HEK293 (cell line): ENCODE measurements around the gene TOM1L2.

Source experiments
- CTCF ChIA-PET: fragments of 350-600 bp; formaldehyde crosslinking; extraction: SDS; loops from one replicate; lab custom pipeline; 2021; ENCODE audit warnings: antibody characterized with exemption; lab: Yijun Ruan, JAX
- POLR2A ChIA-PET: fragments of 300-600 bp; formaldehyde crosslinking; extraction: SDS; loops from one replicate; lab custom pipeline; 2020; ENCODE audit warnings: antibody characterized with exemption, inconsistent platforms; lab: Yijun Ruan, JAX
- H3K27ac ChIP-seq: fragments of 200-500 bp; sonication (Bioruptor generic); 2 replicates; pipeline ENCODE4 v1.5.1; 2014; ENCODE audit warnings: low read depth, low read length, control low read depth, inconsistent platforms; ENCODE audit errors: extremely low read depth
- H3K36me3 ChIP-seq, 2 experiments: fragments of 200-500 bp in 1 of 2; sonication (Bioruptor generic) in 1 of 2; 1 replicate in 1 of 2; 2 replicates in 1 of 2; pipeline ENCODE4 v1.5.1; 2014 to 2017; ENCODE audit warnings: inconsistent platforms in 2 of 2, low read length in 2 of 2; ENCODE audit not compliant: control insufficient read depth in 2 of 2, insufficient read depth in 1 of 2
- H3K4me1 ChIP-seq: fragments of 200-500 bp; sonication (Bioruptor generic); 2 replicates; pipeline ENCODE4 v1.5.1; 2014; ENCODE audit warnings: mild to moderate bottlenecking, low read length, inconsistent platforms; ENCODE audit not compliant: control insufficient read depth, insufficient read depth
- H3K4me3 ChIP-seq: 2 replicates; pipeline ENCODE4 v1.5.1; 2011; ENCODE audit warnings: low read depth, mild to moderate bottlenecking, control low read depth, low read length, moderate library complexity
- H3K9me3 ChIP-seq: fragments of 200-500 bp; sonication (Bioruptor generic); 2 replicates; pipeline ENCODE4 v1.5.1; 2014; ENCODE audit warnings: low read depth, low read length, inconsistent platforms; ENCODE audit not compliant: control insufficient read depth, insufficient read depth
- MEIS1 ChIP-seq: sonication (generic); formaldehyde crosslinking; IDR thresholded peaks from 2 replicates; pipeline ENCODE4 v1.8.1; 2022; ENCODE audit warnings: missing genetic modification reagents, mild to moderate bottlenecking, borderline replicate concordance
- PRDM1 ChIP-seq: fragments of 450-650 bp; formaldehyde crosslinking; IDR thresholded peaks from 2 replicates; pipeline ENCODE4; 2016; ENCODE audit warnings: missing biosample characterization, missing genetic modification characterization
- SCRT2 ChIP-seq: fragments of 450-650 bp; formaldehyde crosslinking; IDR thresholded peaks from 2 replicates; pipeline ENCODE4 v1.5.1; 2016; ENCODE audit warnings: missing biosample characterization, missing genetic modification characterization
- TCF7L2 ChIP-seq: IDR thresholded peaks from 2 replicates; pipeline ENCODE4 v1.6.1; 2011; ENCODE audit warnings: low read depth, mild to moderate bottlenecking, inconsistent platforms, low read length, moderate library complexity, borderline replicate concordance
- WT1 ChIP-seq: fragments of 450-650 bp; formaldehyde crosslinking; IDR thresholded peaks from 2 replicates; pipeline ENCODE4 v1.5.1; 2016; ENCODE audit warnings: missing biosample characterization, missing genetic modification characterization
- YY2 ChIP-seq: fragments of 450-650 bp; formaldehyde crosslinking; IDR thresholded peaks from 2 replicates; pipeline ENCODE4 v1.5.1; 2016; ENCODE audit warnings: missing biosample characterization, missing genetic modification characterization
- ZFP69B ChIP-seq: fragments of 450-650 bp; formaldehyde crosslinking; IDR thresholded peaks from 2 replicates; pipeline ENCODE4 v1.5.1; 2016; ENCODE audit warnings: missing biosample characterization, missing genetic modification characterization
- ZNF112 ChIP-seq: fragments of 450-650 bp; formaldehyde crosslinking; IDR thresholded peaks from 2 replicates; pipeline ENCODE4 v1.5.0; 2017; ENCODE audit warnings: missing biosample characterization, missing genetic modification characterization
- ZNF214 ChIP-seq: fragments of 450-650 bp; formaldehyde crosslinking; IDR thresholded peaks from 2 replicates; pipeline ENCODE4 v1.5.1; 2017; ENCODE audit warnings: missing biosample characterization, mild to moderate bottlenecking, missing genetic modification characterization, borderline replicate concordance
- ZNF302 ChIP-seq: fragments of 450-650 bp; formaldehyde crosslinking; IDR thresholded peaks from 2 replicates; pipeline ENCODE4 v1.5.1; 2016; ENCODE audit warnings: missing biosample characterization, missing genetic modification characterization, low read depth
- ZNF341 ChIP-seq: fragments of 450-650 bp; formaldehyde crosslinking; IDR thresholded peaks from 2 replicates; pipeline ENCODE4; 2016; ENCODE audit warnings: low read depth, missing biosample characterization, missing genetic modification characterization
- ZNF37A ChIP-seq: fragments of 450-650 bp; IDR thresholded peaks from 2 replicates; pipeline ENCODE4 v1.5.1; 2018; ENCODE audit warnings: missing biosample characterization, missing genetic modification characterization
- ZNF404 ChIP-seq: fragments of 450-650 bp; formaldehyde crosslinking; IDR thresholded peaks from 2 replicates; pipeline ENCODE4 v1.5.1; 2017; ENCODE audit warnings: missing biosample characterization, missing genetic modification characterization
- ZNF48 ChIP-seq: fragments of 450-650 bp; formaldehyde crosslinking; IDR thresholded peaks from 2 replicates; pipeline ENCODE4 v1.5.1; 2016; ENCODE audit warnings: missing biosample characterization, missing genetic modification characterization
- ZNF548 ChIP-seq: fragments of 450-650 bp; formaldehyde crosslinking; IDR thresholded peaks from 2 replicates; pipeline ENCODE4 v1.5.1; 2016; ENCODE audit warnings: missing biosample characterization, missing genetic modification characterization
- ZNF549 ChIP-seq: fragments of 450-650 bp; IDR thresholded peaks from 2 replicates; pipeline ENCODE4 v1.5.1; 2018; ENCODE audit warnings: missing biosample characterization, missing genetic modification characterization, mild to moderate bottlenecking, inconsistent platforms, moderate library complexity
- ZNF561 ChIP-seq: fragments of 450-650 bp; IDR thresholded peaks from 2 replicates; pipeline ENCODE4 v1.5.1; 2018; ENCODE audit warnings: missing biosample characterization, missing genetic modification characterization, borderline replicate concordance
- ZNF701 ChIP-seq: fragments of 450-650 bp; formaldehyde crosslinking; IDR thresholded peaks from 2 replicates; pipeline ENCODE4 v1.5.1; 2016; ENCODE audit warnings: missing biosample characterization, missing genetic modification characterization
- ZNF830 ChIP-seq: fragments of 450-650 bp; IDR thresholded peaks from 2 replicates; pipeline ENCODE4 v1.5.0; 2018; ENCODE audit warnings: missing biosample characterization, missing genetic modification characterization, low read depth, mild to moderate bottlenecking, moderate library complexity
- TF ChIP-seq, protein P1 (sequence below): fragments of 450-650 bp; formaldehyde crosslinking; IDR thresholded peaks from 2 replicates; pipeline ENCODE4 v1.5.1; 2016; ENCODE audit warnings: missing biosample characterization, missing genetic modification characterization
- TF ChIP-seq, protein P2 (sequence below): fragments of 450-650 bp; formaldehyde crosslinking; IDR thresholded peaks from 2 replicates; pipeline ENCODE4 v1.5.1; 2016; ENCODE audit warnings: missing biosample characterization, missing genetic modification characterization
- TF ChIP-seq, protein P3 (sequence below): fragments of 450-650 bp; formaldehyde crosslinking; IDR thresholded peaks from 2 replicates; pipeline ENCODE4 v1.5.1; 2016; ENCODE audit warnings: missing biosample characterization, missing genetic modification characterization
- TF ChIP-seq, protein P4 (sequence below): fragments of 450-650 bp; formaldehyde crosslinking; IDR thresholded peaks from 2 replicates; pipeline ENCODE4 v1.5.1; 2016; ENCODE audit warnings: missing biosample characterization, missing genetic modification characterization, borderline replicate concordance
- TF ChIP-seq, protein P5 (sequence below): fragments of 450-650 bp; formaldehyde crosslinking; IDR thresholded peaks from 2 replicates; pipeline ENCODE4 v1.5.1; 2016; ENCODE audit warnings: missing biosample characterization, missing genetic modification characterization

Gene TOM1L2

DNA sequence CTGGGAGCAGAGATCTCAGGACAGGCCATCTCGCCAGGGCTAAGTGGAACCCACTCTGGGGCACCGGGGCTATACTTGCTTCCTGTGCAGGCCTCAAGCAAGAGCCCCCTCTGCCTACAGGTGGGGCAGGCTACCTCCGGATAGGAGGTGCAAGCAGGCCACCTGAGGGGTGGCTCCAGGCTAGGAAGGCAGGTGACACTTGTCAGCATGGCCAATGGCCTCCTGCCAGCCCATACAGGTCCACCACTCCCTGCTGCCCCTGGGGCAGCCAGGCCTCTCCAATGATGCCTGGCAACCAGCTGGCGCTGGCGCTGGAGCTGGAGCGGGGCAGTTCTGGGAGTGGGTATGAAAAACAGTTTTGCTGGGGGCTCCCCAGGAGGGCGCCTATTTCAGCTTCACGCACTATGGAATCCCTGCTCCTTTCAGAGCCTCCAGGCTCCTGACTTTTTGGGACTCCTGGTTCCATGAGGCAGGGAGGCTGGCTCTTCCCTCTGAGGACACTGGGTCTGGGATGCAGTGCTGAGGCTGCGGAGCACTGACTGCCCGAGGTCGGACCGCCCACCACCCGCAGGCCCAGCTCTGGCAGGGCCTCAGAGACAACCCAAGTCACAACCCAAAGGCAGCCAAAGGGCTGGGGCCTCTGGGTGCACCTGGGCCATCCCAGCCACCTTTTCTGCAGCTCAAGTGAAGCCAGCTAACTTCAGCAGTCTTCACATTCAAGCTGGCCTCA lies 127.0 kb downstream of the TOM1L2 start (continued):
- no peak for TF ChIP-seq ZFP69B (tag by site-specific recombination)
- TF ChIP-seq ZNF701 (tag by site-specific recombination), result no peak
- no peak for TF ChIP-seq ZNF561
- TF ChIP-seq, protein P1, sequence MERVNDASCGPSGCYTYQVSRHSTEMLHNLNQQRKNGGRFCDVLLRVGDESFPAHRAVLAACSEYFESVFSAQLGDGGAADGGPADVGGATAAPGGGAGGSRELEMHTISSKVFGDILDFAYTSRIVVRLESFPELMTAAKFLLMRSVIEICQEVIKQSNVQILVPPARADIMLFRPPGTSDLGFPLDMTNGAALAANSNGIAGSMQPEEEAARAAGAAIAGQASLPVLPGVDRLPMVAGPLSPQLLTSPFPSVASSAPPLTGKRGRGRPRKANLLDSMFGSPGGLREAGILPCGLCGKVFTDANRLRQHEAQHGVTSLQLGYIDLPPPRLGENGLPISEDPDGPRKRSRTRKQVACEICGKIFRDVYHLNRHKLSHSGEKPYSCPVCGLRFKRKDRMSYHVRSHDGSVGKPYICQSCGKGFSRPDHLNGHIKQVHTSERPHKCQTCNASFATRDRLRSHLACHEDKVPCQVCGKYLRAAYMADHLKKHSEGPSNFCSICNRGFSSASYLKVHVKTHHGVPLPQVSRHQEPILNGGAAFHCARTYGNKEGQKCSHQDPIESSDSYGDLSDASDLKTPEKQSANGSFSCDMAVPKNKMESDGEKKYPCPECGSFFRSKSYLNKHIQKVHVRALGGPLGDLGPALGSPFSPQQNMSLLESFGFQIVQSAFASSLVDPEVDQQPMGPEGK (tag by site-specific recombination), result no peak
- no peak for TF ChIP-seq SCRT2 (tag by site-specific recombination)
- TF ChIP-seq ZNF548 (tag by site-specific recombination), result no peak

DNA sequence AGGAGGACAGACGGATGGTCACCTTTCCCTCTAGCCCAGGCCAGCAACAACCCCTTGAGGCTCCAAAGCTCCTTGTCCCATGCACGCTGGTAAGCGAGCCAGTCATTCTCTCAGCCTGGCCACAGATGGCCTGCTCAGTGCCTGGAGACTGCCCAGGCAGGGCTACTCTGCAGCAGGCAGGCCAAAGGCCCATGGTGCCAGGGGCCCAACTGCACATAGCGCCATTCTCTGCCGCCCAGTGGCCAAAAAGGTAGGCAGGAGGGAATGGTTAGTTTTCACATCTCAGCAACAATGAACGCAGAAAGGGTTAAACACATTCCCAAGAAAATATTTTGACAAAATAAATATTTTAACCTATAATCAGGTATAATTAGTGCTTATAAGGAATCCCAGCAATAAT lies 127.7 kb downstream of the TOM1L2 start:
- Histone ChIP-seq H3K27ac (no peak overlapping the region), H3K4me1 (peaks cover 15% of the 10 kb centered on the region), H3K36me3 (peaks cover 0 to 3% of the 10 kb centered on the region in 2 experiments; a peak in 1 of 3 replicates), H3K4me3 (no peak overlapping the region), H3K9me3 (no peaks in the 10 kb centered on the region)
- ChIA-PET CTCF (interaction anchor here (0.5 to 0.6 kb wide), 2 partner anchors 63 to 1081 kb away, joined by 3 to 4 read pairs; no protein-coding TSS in a partner anchor), POLR2A (interaction anchor here (6.2 kb wide), 1 partner anchor 9 kb away, joined by 31 read pairs; the partner anchor contains the start of gene SREBF1)
- TF ChIP-seq, protein P2, sequence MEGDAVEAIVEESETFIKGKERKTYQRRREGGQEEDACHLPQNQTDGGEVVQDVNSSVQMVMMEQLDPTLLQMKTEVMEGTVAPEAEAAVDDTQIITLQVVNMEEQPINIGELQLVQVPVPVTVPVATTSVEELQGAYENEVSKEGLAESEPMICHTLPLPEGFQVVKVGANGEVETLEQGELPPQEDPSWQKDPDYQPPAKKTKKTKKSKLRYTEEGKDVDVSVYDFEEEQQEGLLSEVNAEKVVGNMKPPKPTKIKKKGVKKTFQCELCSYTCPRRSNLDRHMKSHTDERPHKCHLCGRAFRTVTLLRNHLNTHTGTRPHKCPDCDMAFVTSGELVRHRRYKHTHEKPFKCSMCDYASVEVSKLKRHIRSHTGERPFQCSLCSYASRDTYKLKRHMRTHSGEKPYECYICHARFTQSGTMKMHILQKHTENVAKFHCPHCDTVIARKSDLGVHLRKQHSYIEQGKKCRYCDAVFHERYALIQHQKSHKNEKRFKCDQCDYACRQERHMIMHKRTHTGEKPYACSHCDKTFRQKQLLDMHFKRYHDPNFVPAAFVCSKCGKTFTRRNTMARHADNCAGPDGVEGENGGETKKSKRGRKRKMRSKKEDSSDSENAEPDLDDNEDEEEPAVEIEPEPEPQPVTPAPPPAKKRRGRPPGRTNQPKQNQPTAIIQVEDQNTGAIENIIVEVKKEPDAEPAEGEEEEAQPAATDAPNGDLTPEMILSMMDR (tag by site-specific recombination), result no peak
- no peak for TF ChIP-seq ZNF341 (tag by site-specific recombination)
- no peak for TF ChIP-seq PRDM1 (tag by site-specific recombination)
- no peak for TF ChIP-seq MEIS1 (CRISPR knock-in tag)
- TF ChIP-seq ZNF112, result no peak
- TF ChIP-seq, protein P3, sequence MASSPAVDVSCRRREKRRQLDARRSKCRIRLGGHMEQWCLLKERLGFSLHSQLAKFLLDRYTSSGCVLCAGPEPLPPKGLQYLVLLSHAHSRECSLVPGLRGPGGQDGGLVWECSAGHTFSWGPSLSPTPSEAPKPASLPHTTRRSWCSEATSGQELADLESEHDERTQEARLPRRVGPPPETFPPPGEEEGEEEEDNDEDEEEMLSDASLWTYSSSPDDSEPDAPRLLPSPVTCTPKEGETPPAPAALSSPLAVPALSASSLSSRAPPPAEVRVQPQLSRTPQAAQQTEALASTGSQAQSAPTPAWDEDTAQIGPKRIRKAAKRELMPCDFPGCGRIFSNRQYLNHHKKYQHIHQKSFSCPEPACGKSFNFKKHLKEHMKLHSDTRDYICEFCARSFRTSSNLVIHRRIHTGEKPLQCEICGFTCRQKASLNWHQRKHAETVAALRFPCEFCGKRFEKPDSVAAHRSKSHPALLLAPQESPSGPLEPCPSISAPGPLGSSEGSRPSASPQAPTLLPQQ (tag by site-specific recombination), result no peak
- no peak for TF ChIP-seq ZNF549 (tag by site-specific recombination)
- TF ChIP-seq, protein P4, sequence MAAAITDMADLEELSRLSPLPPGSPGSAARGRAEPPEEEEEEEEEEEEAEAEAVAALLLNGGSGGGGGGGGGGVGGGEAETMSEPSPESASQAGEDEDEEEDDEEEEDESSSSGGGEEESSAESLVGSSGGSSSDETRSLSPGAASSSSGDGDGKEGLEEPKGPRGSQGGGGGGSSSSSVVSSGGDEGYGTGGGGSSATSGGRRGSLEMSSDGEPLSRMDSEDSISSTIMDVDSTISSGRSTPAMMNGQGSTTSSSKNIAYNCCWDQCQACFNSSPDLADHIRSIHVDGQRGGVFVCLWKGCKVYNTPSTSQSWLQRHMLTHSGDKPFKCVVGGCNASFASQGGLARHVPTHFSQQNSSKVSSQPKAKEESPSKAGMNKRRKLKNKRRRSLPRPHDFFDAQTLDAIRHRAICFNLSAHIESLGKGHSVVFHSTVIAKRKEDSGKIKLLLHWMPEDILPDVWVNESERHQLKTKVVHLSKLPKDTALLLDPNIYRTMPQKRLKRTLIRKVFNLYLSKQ, result no peak
- TF ChIP-seq ZNF302 (tag by site-specific recombination), result no peak
- TF ChIP-seq, all 188 proteins: peak for 0

DNA sequence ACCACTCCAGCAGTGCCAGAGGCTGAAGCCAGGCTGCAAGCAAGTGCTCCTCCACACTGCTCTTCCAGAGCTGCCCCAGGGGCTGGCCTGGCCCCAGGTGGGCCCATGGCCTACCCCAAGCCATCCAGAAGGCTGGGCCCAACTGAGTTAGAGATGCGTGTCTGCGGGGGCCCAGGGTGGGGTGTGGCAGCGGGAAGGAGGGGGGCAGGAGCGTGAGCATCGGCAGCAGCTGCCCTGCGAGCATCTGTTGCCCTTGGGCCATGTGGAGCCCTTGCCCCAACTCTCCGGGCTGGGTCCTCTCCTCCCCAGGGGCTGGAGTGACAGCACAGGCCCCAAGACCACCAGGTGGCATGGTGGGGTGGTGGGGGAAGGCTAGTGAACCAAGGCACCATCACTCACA lies 128.1 kb downstream of the TOM1L2 start:
- H3K9me3 ChIP-seq, result no peaks in the 10 kb centered on the region
- POLR2A ChIA-PET, result interaction anchor here (6.2 kb wide), 1 partner anchor 8 kb away, joined by 31 read pairs; the partner anchor contains the start of gene SREBF1
- H3K4me3 ChIP-seq, result no peak overlapping the region
- peaks cover 13% of the 10 kb centered on the region for H3K4me1 ChIP-seq
- CTCF ChIA-PET, result interaction anchor here (0.5 to 0.6 kb wide), 2 partner anchors 63 to 1081 kb away, joined by 3 to 4 read pairs; no protein-coding TSS in a partner anchor
- H3K36me3 ChIP-seq, result peaks cover 0 to 3% of the 10 kb centered on the region in 2 experiments; a peak in 1 of 3 replicates
- no peak overlapping the region for H3K27ac ChIP-seq
- no peak for TF ChIP-seq ZNF214 (tag by site-specific recombination)
- TF ChIP-seq, protein P5, sequence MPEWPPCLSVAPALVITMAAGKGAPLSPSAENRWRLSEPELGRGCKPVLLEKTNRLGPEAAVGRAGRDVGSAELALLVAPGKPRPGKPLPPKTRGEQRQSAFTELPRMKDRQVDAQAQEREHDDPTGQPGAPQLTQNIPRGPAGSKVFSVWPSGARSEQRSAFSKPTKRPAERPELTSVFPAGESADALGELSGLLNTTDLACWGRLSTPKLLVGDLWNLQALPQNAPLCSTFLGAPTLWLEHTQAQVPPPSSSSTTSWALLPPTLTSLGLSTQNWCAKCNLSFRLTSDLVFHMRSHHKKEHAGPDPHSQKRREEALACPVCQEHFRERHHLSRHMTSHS (tag by site-specific recombination), result no peak
- no peak for TF ChIP-seq ZNF37A (tag by site-specific recombination)
- no peak for TF ChIP-seq ZNF404 (tag by site-specific recombination)
- no peak for TF ChIP-seq ZNF830 (tag by site-specific recombination)
- TF ChIP-seq YY2 (tag by site-specific recombination), result no peak
- no peak for TF ChIP-seq ZNF48 (tag by site-specific recombination)
- TF ChIP-seq ZNF548 (tag by site-specific recombination), result no peak
- no peak for TF ChIP-seq WT1 (tag by site-specific recombination)
- TF ChIP-seq TCF7L2, result no peak
